Measurements from ENCODE around the gene LAMC3. TPM values are rescaled to one million over a fixed set of nuclear protein-coding genes. Genes with fewer than 3 reads are reported as not detected.
A peak's percentile ranks its signal among the peaks of the same experiment; 100 is the strongest.

Gene LAMC3
- total RNA-seq, 1 donor from 2014 or later: 0.22 TPM

DNA sequence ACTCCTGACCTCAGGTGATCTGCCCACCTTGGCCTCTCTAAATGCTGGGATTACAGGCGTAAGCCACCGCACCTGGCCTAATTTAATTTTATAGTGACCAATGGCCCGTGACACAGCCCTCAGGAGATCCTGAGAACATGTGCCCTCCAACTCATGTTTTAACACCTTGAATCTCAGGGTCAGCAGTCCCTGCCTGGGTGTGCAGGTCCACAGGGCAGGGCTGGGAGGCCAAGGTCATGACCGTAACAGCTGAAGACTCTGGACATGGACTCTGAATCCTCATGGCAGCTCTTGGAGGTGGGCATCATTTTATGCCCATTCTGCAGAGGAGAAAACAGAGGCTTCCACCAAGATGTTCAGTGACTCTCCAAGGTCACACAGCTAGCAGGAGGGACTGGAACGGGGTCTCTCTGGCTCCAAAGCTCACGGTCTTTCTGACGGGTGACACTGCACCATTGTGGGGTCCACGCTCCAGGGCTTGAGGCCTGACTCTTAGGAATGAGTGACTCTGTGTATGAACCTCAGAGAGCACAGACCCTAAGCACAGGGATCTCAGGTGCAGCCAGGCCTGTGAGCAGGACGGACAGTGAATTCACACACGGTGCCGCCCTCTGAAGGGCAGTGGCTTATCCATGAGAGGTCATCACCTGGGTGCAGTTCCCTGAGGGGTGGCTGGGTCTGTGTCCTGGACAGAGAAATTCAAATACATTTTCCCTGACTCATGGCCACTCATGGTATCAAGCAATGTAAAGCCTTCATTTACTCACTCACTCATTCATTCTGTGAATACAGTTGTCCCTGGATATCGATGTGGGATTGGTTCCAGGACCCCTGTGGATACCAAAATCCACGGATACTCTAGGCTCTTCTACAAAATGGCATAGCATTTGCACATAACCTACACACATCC is 32.8 kb upstream of the LAMC3 start:
- ATAC-seq: no peak
- DNase-seq (ENCODE audit: missing footprints): no peak
- intact Hi-C loops (cut with DNase I): no loop called here

DNA sequence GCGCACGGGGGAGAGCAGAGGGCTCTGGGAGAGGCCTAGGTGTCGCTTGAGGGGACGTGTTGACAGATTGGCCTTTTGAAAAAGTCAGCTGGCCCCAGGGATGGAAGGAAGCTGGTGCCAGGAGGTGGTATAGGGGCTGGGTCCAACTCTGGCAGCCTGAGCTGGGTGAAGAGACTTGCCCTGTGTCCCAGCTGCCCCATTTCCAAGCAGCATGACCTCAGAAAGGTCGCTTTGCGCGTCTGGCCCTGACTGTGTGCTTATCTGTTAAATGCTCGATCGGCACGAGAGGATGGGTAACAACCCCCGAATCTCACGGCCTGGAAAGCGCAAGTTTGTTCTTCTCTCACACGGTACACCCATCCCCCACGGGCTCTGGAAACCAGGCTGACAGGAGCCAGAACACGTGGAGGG is 31.2 kb upstream of the LAMC3 start:
- no peak for DNase-seq (ENCODE audit: missing footprints)
- ATAC-seq: peak; percentile 88

DNA sequence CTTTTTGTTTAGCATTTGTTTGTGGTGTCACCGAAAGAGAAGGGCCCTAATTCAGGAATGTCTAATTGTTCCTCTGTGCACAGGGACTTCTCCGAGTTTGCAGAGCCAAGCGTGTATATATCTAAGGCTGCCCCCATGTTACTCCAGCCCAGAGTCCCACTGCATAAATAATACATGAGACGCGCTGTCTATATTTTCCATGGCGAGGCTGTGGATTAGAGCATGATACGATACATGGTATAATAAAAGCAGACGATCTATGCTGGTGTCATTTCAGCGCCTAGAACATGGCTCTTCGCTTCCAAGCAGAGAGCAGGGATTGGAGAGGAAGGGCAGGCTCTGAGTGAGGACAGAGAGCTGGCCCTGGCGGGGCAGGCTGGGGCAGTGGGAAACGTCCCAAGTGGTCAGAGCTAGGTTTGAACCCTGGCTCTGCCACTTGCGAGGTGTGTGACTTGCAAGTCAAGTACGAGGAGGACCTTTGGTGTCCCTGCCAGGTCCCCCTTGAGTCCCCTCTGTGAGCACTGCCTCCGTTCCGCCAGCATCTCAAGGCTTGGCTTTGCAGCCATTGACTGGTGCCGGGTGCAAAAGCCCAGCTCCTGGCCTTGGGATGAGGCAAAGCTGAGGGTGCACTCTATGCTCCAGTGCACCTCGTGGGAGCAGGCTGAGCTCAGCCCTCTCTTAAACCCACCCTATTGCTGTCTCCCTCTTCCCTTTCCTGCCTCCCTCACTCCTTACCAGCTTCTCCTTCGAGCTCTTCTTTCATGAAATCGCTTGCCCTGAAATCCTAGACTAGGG is 29.2 kb upstream of the LAMC3 start:
- intact Hi-C loops (cut with DNase I): no loop called here
- no peak for ATAC-seq
- no peak for DNase-seq (ENCODE audit: missing footprints)

More for the DNA sequence above, 31.2 kb upstream of the LAMC3 start:
- intact Hi-C loops (cut with DNase I): no loop called here

DNA sequence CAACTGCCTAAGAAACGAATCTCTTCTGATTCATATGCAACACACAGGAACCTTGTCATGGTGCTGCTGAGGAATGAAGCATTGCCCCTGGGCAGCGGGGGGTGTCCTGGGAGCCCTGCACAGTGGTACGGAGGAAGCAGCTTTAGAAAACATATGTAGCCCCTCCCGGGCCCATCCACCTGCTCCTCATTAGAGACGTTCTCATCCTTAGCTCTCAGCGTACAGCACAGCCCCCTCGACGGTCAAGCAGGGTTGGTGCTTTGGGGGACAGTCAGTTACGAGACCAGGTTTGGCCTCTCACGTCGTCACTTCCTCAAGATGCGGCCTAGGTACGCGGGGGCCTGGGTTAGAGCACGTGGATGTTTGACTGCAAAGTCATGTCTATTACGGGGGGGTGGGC is 28.4 kb upstream of the LAMC3 start:
- DNase-seq (ENCODE audit: missing footprints) (no peak), ATAC-seq (no peak)
- intact Hi-C loops (cut with DNase I): no loop called here

DNA sequence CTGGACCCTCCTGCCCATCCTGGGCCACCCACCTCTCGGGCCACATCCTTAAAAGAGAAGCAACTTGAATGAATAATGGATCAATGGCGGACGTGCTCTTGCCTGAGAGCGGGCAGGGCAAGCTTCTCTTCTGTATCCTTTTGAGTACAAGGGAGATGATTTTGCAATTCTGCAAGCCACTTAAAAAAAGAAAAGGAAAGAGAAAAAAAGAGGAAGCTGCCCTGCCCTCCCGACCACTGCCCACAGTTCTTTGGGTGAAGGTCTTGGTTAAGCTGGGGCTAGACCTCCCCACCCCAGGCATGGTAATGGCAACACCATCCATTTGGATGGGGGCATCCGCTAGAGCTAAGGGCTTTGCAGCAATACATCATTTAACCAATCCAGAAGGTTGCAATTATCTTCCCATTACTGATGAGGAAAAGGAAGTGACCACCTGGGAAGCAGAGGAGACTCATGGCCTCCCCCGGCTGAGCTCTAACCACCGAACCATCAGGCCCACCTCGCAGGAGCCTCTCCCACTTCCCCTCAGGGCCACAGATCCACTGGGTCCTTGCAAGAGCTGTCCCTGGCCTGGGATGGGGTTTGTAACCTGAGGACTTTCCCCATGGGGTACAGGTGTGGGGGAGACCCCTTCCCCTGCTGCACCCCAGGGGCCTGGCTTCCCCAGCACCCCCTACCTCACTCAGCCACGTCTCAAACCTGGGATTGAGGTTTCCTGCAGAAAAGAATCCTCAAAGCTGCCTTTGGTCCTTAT is 27.8 kb upstream of the LAMC3 start:
- intact Hi-C loops (cut with DNase I): no loop called here
- ATAC-seq: no peak
- no peak for DNase-seq (ENCODE audit: missing footprints)

DNA sequence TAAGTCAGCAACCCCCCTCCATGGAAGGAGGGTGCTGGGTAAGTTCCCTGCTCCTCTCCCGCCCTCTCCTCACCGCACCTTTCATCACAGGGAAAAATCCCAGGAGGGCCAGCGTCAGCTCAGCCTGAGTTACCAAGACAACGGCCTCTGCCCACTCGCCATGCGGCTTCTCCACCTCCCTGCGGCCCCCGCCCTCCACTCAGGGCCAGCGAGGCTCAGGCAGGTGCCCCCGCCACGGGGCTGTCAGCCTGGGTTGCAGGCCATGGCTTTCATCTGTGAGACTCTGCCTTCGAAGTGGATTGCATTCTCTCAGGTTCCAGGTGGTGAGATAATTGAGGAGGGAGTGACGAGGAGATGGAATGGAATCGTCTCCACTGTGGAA is 27.2 kb upstream of the LAMC3 start:
- ATAC-seq (no peak), DNase-seq (ENCODE audit: missing footprints) (no peak)
- intact Hi-C loops (cut with DNase I): no loop called here

DNA sequence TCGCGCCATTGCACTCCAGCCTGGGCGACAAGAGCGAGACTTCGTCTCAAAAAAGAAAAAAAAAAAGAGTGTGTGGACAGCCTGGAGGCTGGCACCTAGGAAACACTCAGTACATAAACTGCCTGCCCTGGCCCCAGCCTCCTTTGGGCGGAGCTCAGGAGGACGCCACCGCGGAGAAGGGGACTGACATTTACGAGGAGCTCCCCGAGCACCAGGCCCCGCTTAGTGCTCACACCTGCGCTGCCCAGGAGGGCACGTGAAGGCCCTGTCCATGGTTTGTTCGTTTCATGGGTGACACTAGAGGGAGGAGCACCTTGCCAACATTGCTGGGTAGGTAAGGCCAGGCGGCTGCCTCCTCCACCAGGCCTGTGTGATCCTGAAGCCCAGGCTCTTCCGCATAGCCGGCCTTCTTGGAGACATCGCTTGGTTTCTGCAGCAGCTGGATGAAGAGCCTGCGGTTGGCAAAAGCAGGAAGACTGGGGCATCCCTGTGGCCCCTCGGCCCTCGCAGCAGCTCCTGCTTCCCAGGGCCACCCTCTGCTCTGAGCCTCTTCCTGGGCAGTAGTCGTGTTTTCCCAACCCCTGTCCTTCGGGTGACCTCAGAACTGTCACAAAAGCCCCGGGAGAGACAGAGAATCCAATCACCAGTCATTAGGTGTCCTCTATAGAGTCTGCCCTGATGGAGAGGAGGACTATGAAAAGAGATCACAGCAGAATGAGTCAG is 26.2 kb upstream of the LAMC3 start:
- no peak for ATAC-seq
- intact Hi-C loops (cut with DNase I): no loop called here

DNA sequence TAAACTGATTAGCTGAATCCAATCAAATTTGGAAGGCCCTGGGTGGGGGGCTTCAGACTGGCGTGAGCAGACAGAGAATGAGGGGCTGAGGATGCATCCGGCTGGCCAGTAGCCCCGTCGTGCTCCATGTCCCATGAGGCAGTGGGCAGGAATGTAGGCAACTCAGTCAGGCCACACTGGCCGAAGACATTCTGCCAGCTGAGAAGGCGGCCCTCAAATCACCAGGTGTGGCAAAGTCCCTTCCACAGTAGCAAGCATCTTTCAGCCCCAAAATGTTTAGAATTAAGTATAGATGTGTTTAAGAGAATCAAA is 25.7 kb upstream of the LAMC3 start:
- DNase-seq (ENCODE audit: missing footprints) (no peak), ATAC-seq (no peak)
- intact Hi-C loops (cut with DNase I): no loop called here

More for the DNA sequence above, 26.2 kb upstream of the LAMC3 start:
- no peak for DNase-seq (ENCODE audit: missing footprints)

DNA sequence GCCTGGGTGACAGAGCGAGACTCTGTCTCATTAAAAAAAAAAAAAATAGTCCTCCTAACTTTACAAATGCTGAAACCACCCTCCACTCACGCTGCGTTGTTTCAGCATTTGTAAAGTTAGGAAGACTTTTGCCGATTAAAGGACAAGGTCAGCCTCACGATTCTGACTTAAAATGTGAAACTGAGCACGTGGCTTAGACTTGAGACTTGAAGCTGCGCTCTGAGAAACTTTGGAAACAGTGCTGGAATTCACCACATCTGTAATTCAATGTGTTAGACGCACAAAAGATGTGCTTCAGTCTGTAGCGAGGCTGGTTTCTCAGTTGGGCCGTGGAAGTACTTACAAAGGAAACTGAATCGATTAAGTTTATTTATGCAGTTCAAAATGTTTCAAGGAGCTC is 25.0 kb upstream of the LAMC3 start:
- intact Hi-C loops (cut with DNase I): no loop called here
- no peak for DNase-seq (ENCODE audit: missing footprints)
- no peak for ATAC-seq

DNA sequence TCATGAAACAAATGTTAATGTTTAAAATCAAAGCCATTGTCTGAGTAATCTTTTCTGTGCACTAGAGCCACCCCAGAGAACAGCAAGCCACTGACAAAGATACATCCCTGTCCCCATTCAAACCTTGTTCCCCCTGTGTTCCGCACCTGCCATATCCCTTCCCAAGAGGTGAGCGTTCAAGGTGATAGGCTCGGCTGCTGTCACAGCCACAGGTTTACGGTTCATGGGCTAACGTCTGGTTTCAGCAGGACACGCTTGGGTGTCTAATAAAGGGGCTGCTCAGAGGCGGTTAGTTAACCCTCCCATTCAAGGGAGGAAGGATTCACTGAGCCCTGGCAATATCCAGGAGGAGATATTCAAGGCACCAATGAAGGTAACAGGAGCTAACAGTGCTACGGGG is 24.5 kb upstream of the LAMC3 start:
- no peak for ATAC-seq
- intact Hi-C loops (cut with DNase I): no loop called here
- DNase-seq (ENCODE audit: missing footprints): no peak

DNA sequence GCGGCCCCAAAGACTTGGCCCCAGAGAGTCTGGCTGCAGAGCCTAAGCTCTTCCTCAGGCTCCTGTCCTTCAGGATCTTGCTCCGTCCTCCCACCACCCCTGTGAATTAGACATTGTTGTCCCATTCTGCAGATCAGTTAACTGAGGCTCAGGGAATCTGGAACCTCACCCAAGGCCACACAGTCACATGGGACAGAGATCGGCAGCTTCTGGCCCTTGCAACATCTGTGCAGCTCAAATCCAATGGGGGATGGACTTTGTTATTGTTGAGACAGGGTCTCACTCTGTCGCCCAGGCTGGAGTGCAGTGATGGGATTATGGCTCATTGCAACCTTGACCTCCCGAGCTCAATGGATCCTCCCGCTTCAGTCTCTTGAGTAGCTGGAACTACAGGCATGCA is 23.9 kb upstream of the LAMC3 start:
- no peak for ATAC-seq
- DNase-seq (ENCODE audit: missing footprints): no peak
- intact Hi-C loops (cut with DNase I): no loop called here

DNA sequence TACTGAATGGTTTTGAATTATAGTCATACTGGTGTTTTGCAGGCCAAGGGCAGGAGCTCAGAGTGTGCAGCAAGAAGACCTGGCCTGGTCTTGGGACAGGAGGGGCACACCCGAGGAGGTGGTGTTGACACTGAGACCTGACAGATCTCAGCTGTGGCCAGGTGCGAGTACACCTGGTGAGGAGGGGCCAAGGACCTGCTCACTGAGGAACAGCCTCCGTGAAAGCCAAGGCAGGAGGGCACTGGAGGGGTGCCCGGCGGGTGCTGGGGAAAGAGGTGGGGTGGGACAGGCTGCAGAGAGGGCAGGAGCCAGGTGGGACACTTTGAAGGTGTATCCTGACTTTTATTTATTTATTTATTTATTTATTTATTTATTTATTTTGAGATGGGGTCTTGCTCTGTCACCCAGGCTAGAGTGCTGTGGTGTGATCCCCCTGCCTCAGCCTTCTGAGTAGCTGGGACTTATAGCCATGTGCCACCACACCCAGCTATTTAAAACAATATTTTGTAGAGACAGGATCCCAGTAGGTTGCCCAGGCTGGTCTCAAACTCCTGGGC is 23.3 kb upstream of the LAMC3 start:
- ATAC-seq (no peak), DNase-seq (ENCODE audit: missing footprints) (no peak)
- intact Hi-C loops (cut with DNase I): no loop called here

DNA sequence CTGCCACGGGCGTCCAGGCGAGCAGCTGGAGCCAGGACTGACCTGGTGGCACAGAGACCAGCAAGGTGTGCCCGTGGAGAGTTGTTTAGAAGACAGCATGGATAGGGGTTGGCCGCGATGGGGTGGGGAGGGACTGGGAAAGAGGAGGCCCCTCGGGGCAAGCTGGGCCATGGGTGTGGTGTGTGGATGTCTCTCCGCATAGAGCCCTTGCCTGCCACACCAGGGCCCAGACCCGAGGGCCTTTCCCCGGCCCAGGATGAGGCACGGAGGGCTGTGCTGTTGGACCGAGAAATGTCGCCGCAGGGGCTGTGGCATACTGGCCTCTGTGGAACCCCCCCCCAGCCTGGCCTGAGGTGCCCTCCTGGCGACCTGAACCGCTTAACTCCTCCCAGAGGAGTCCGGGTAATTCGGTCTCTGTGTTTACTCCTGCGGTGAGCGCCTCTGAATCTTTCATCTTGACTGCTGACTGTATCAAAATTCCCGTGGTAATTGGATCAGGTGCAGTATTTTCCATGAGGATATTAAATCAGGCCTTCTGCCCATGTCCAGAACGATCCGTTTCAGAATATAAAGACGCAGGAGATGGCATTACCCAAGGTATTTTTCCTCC is 22.5 kb upstream of the LAMC3 start:
- ATAC-seq (no peak), DNase-seq (ENCODE audit: missing footprints) (no peak)
- intact Hi-C loops (cut with DNase I): no loop called here

DNA sequence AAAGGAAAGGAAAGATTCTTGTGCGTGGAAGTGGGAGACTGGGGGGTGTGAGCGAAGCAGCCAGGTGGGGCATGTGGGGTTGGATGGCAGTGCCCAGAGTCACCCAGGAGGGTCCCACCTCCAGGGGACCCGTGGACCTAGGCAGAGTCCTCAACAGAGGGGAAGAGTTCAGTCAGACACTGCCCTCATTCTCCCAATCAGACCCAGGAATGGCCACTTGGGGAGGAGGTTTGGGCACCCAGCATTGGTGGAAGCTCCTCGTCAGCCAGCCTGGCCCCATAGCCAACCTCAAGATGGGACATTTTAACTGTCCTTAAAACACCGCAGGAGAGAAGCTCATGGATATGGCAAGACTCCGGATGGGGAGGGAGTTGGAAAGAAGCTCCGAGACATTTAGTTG is 21.9 kb upstream of the LAMC3 start:
- intact Hi-C loops (cut with DNase I): no loop called here
- ATAC-seq (no peak), DNase-seq (ENCODE audit: missing footprints) (no peak)

DNA sequence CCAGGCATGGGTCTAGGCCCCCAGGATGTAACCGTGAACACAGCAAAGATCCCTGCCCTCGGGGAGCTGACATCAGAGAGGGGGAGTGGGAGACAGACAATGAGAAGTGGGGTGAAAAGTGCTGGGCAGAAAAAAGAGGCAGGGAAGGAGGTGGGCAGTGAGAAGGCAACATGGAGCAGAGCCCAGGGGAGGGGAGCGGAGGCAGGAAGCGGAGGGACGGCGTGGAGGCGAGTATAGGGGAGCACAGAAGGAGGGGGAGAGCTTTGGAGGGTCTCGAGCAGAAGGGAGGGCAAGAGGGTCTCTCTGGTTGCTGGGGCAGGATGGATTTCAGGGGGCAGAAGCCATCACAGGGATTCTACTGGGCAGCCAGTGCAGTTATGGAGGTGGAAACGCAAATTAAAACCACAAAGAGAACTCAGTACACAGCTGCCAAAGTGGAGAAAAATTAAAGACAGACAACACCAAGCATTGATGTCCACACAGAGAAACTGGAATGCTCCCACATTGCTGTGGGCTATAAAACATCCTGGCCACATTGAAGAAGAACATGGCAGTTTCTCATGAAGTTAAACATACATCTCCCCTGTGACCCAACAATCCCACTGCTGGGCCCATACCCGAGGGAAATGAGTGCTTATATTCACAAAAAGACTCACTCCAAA is 21.1 kb upstream of the LAMC3 start:
- intact Hi-C loops (cut with DNase I): no loop called here
- DNase-seq (ENCODE audit: missing footprints) (no peak), ATAC-seq (no peak)

DNA sequence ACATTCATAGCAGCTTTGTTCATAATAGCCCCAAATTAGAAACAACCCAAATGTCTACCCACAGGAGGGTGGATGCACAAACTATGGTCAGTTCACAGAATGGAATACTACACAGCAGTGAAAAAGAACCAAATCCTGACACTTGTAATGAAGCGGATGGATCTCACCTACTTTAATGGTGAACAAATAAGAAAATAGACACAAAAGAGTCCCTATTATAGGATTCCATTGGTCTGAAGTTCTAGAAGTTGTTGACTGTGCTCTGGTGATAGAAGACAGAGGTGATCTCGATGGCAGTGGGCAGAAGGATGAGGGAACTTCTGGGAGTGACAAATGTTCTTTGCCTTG is 20.6 kb upstream of the LAMC3 start:
- ATAC-seq: no peak
- no peak for DNase-seq (ENCODE audit: missing footprints)
- intact Hi-C loops (cut with DNase I): no loop called here

DNA sequence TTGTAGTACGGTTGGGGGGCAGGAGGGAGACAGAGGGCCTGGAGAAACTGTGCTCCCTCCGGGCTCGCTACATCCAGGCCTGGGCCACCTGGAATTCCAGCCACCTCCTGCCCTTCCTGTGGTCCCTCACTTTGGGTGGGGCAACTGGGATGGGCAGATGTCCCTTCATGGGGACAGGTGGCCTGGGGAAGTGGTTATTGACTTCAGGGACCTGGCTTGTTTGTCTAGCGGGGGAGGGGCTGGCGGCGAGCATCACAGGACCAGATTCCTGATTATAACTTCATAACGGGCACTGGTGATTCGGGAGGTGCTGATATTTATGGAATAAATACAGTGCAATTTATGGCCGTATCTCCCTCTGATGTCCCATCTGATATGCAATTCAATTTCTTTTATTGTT is 20.1 kb upstream of the LAMC3 start:
- ATAC-seq (no peak), DNase-seq (ENCODE audit: missing footprints) (no peak)
- intact Hi-C loops (cut with DNase I): no loop called here

DNA sequence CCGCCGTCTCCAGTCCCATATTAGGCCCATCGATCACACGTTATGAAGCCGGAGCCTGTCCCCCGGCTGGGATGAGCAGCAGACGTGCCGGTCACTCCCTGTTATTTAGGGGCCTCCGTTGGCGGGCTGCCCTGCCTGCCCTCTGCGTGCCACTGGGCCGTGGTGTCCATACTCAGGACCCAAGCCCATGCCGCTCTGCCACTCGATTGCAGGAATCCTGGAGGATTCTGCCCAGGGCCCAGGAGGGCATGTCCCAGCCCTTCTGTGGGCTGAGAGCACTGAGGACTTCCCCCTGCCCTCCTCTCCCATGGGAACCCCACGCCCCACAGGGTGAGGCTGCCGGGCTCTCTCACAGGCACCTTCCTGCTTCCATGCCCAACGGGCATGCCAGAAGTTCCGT is 19.6 kb upstream of the LAMC3 start:
- intact Hi-C loops (cut with DNase I): no loop called here
- ATAC-seq (no peak), DNase-seq (ENCODE audit: missing footprints) (no peak)

Data from Right ventricle myocardium inferior (tissue), 1 donor.